ENCODE data around the gene SLC49A3. TPM values are rescaled to one million over a fixed set of nuclear protein-coding genes. Genes with fewer than 3 reads are reported as not detected.

The SLC49A3 gene
- polyA plus RNA-seq, 1 experiment, result 2.8 TPM

GRCh38 chr4:712916-713632 is 24.1 kb upstream of the SLC49A3 start:
- Histone ChIP-seq H3K36me3 (ENCODE audit: control insufficient read depth, insufficient read depth, low read length) (peaks cover 9% of the 10 kb centered on the region), H3K27me3 (ENCODE audit: control insufficient read depth, insufficient read depth, low read length) (no peaks in the 10 kb centered on the region), H3K4me3 (ENCODE audit: low read depth, low read length) (no peak overlapping the region)
- CTCF ChIA-PET, result interaction anchor here (1.5 kb wide), 1 partner anchor 12 kb away, joined by 3 read pairs; no protein-coding TSS in a partner anchor
- no peak for TF ChIP-seq CTCF (IDR thresholded peaks at IDR 0.05; ENCODE audit: insufficient read depth, low read depth, low read length)
- no peak for DNase-seq (ENCODE audit: low read depth)
- POLR2A ChIA-PET, result no interaction called here

GRCh38 chr4:712093-712492 is 23.1 kb upstream of the SLC49A3 start:
- Histone ChIP-seq H3K36me3 (ENCODE audit: control insufficient read depth, insufficient read depth, low read length) (peaks cover 8% of the 10 kb centered on the region; the same call in 1 of the 2 replicates), H3K27me3 (ENCODE audit: control insufficient read depth, insufficient read depth, low read length) (no peaks in the 10 kb centered on the region), H3K4me3 (ENCODE audit: low read depth, low read length) (no peak overlapping the region)
- ChIA-PET CTCF (no interaction called here), POLR2A (no interaction called here)
- no peak for TF ChIP-seq CTCF (IDR thresholded peaks at IDR 0.05; ENCODE audit: insufficient read depth, low read depth, low read length)
- no peak for DNase-seq (ENCODE audit: low read depth)

GRCh38 chr4:710916-711315 is 22.0 kb upstream of the SLC49A3 start:
- CTCF ChIA-PET, result interaction anchor here (0.6 kb wide), 1 partner anchor 52 kb away, joined by 3 read pairs; no protein-coding TSS in a partner anchor
- peaks cover 8% of the 10 kb centered on the region; the same call in 1 of the 2 replicates for H3K36me3 ChIP-seq (ENCODE audit: control insufficient read depth, insufficient read depth, low read length)
- H3K27me3 ChIP-seq (ENCODE audit: control insufficient read depth, insufficient read depth, low read length), result no peaks in the 10 kb centered on the region
- POLR2A ChIA-PET, result no interaction called here
- TF ChIP-seq CTCF (IDR thresholded peaks at IDR 0.05; ENCODE audit: insufficient read depth, low read depth, low read length), result no peak
- no peak for DNase-seq (ENCODE audit: low read depth)
- no peak overlapping the region for H3K4me3 ChIP-seq (ENCODE audit: low read depth, low read length)

GRCh38 chr4:710116-710515 is 21.2 kb upstream of the SLC49A3 start:
- CTCF ChIA-PET, result interaction anchor here (1.7 kb wide), 1 partner anchor 32 kb away, joined by 4 read pairs; no protein-coding TSS in a partner anchor
- POLR2A ChIA-PET, result no interaction called here

More at GRCh38 chr4:710116-710515, 21.2 kb upstream of the SLC49A3 start:
- Histone ChIP-seq H3K27me3 (ENCODE audit: control insufficient read depth, insufficient read depth, low read length) (no peaks in the 10 kb centered on the region), H3K4me3 (ENCODE audit: low read depth, low read length) (no peak overlapping the region), H3K36me3 (ENCODE audit: control insufficient read depth, insufficient read depth, low read length) (peaks cover 8% of the 10 kb centered on the region; the same call in 1 of the 2 replicates)
- TF ChIP-seq CTCF (IDR thresholded peaks at IDR 0.05; ENCODE audit: insufficient read depth, low read depth, low read length), result no peak
- no peak for DNase-seq (ENCODE audit: low read depth)
